SH-SY5Y (cell line): ENCODE results near the gene RSF1.

Source experiments
- GATA2 ChIP-seq: IDR thresholded peaks from 2 replicates; pipeline ENCODE4 v1.6.1; 2011; ENCODE audit warnings: mild to moderate bottlenecking, low read depth, low read length
- GATA3 ChIP-seq: IDR thresholded peaks from 2 replicates; pipeline ENCODE4 v1.6.1; 2011; ENCODE audit warnings: low read depth, mild to moderate bottlenecking, low read length, moderate library complexity

DNA sequence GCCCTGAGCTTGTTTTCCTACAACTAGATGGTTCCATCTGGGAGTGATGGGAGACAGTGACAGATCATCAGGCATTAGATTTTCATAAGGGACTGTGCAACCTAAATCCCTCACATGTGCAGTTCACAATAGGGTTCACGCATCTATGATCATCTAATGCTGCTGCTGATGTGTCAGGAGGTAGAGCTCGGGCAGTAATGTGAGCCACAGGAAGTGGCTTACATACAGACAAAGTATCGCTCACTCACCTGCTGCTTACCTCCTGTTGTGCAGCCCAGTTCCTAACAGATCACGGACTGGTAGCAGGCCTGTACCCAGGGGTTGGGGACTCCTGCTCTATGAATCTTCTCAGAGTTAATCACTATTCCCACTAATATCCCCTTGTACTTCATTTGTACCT lies 12.8 kb upstream of the RSF1 start:
- TF ChIP-seq GATA2 (no peak), GATA3 (no peak)
